ENCODE results near the gene FAR1.

FAR1 gene

DNA sequence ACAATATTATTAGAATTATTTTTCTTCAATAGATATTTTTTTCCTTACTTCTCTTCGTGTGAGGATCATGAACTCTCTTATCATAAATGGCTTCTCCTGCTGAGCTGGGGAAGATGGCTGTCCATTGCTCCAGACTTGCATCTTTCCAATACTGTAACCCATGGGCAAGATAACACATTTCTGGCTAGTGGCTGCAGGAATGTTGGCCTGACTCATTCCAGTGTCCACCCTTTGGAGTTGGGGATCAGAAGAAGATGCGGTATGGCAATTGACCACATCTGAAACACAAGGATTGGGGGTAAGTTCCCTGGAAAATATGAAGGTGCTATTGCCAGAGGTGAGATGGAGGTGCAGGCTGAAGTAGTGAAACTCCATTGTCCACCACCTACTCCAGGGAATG lies 92.8 kb downstream of the FAR1 start:
- H3K4me2 ChIP-seq (ENCODE audit: low read length): no peak overlapping the region
- no peaks in the 10 kb centered on the region for H3K36me3 ChIP-seq (ENCODE audit: control insufficient read depth, low read length)
- TF ChIP-seq, protein P1, sequence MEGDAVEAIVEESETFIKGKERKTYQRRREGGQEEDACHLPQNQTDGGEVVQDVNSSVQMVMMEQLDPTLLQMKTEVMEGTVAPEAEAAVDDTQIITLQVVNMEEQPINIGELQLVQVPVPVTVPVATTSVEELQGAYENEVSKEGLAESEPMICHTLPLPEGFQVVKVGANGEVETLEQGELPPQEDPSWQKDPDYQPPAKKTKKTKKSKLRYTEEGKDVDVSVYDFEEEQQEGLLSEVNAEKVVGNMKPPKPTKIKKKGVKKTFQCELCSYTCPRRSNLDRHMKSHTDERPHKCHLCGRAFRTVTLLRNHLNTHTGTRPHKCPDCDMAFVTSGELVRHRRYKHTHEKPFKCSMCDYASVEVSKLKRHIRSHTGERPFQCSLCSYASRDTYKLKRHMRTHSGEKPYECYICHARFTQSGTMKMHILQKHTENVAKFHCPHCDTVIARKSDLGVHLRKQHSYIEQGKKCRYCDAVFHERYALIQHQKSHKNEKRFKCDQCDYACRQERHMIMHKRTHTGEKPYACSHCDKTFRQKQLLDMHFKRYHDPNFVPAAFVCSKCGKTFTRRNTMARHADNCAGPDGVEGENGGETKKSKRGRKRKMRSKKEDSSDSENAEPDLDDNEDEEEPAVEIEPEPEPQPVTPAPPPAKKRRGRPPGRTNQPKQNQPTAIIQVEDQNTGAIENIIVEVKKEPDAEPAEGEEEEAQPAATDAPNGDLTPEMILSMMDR (IDR thresholded peaks at IDR 0.05; ENCODE audit: low read depth, low read length, poor library complexity, severe bottlenecking): no peak
- TF ChIP-seq EZH2phosphoT487 (IDR thresholded peaks at IDR 0.05; ENCODE audit: borderline replicate concordance, low read length): no peak
- no peaks in the 10 kb centered on the region for H3K4me1 ChIP-seq (ENCODE audit: control insufficient read depth, low read length)
- H3K9me2 ChIP-seq (replicated peaks; ENCODE audit: control insufficient read depth, low read length): no peaks in the 10 kb centered on the region
- no peaks in the 10 kb centered on the region for H3F3A ChIP-seq (ENCODE audit: control insufficient read depth, insufficient read depth)
- H3K27me3 ChIP-seq (ENCODE audit: control insufficient read depth, low read length): no peaks in the 10 kb centered on the region
- H3K27ac ChIP-seq (ENCODE audit: low read depth, low read length): no peak overlapping the region
- no peaks in the 10 kb centered on the region for H3K79me2 ChIP-seq (ENCODE audit: control insufficient read depth, low read length)
- H4K20me1 ChIP-seq (ENCODE audit: control insufficient read depth, insufficient read depth, low read depth, low read length): no peaks in the 10 kb centered on the region
- no peaks in the 10 kb centered on the region for H3K9me3 ChIP-seq (ENCODE audit: control insufficient read depth, insufficient read depth, low read length)
- no peak overlapping the region for H3K4me3 ChIP-seq (ENCODE audit: low read length)

DNA sequence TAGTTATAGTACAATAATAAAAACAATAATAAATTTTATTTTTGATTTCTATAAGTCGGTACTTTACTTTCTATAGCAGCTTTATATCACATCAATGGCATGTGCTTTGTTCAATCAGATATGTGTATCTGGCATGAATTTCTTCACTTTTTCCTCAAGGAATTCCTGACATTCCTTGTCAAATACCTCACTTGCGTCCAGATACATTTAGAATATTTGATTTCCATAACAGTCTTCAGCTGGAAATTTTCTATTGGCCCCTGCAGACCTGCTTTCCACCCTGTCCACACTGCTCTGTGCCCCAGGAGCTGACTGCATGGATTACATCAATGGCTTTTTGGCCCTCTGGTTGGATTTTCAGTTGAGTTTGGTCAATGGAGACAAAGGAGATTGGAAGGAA lies 93.2 kb downstream of the FAR1 start:
- no peaks in the 10 kb centered on the region for H3K4me1 ChIP-seq (ENCODE audit: control insufficient read depth, low read length)
- no peak overlapping the region for H3K4me3 ChIP-seq (ENCODE audit: low read length)
- no peaks in the 10 kb centered on the region for H4K20me1 ChIP-seq (ENCODE audit: control insufficient read depth, insufficient read depth, low read depth, low read length)
- no peak overlapping the region for H3K4me2 ChIP-seq (ENCODE audit: low read length)
- H3K9me3 ChIP-seq (ENCODE audit: control insufficient read depth, insufficient read depth, low read length): no peaks in the 10 kb centered on the region
- no peaks in the 10 kb centered on the region for H3K36me3 ChIP-seq (ENCODE audit: control insufficient read depth, low read length)
- H3K79me2 ChIP-seq (ENCODE audit: control insufficient read depth, low read length): no peaks in the 10 kb centered on the region
- TF ChIP-seq, protein P1 (IDR thresholded peaks at IDR 0.05; ENCODE audit: low read depth, low read length, poor library complexity, severe bottlenecking): no peak
- TF ChIP-seq EZH2phosphoT487 (IDR thresholded peaks at IDR 0.05; ENCODE audit: borderline replicate concordance, low read length): no peak
- H3K9me2 ChIP-seq (replicated peaks; ENCODE audit: control insufficient read depth, low read length): no peaks in the 10 kb centered on the region
- no peaks in the 10 kb centered on the region for H3F3A ChIP-seq (ENCODE audit: control insufficient read depth, insufficient read depth)
- H3K27me3 ChIP-seq (ENCODE audit: control insufficient read depth, low read length): no peaks in the 10 kb centered on the region
- H3K27ac ChIP-seq (ENCODE audit: low read depth, low read length): no peak overlapping the region

DNA sequence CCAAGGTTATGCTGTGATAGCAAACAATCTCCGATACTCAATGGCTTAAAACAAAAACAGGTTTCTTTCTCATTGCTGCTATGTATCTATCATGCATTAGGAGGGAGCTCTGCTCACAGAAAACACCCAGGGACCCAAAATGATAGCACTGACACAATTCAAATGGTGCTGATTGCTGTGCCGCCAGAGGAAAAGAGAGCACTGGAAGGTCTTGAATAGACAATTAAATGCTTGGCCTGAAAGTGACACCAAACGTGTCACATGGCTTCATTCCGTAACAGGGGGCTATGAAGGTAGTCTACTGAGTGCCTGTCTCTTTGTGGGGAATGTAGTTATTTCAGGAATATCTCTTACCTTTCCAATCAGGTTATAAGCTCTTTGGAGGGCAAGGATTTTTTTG lies 94.2 kb downstream of the FAR1 start:
- Histone ChIP-seq H3K4me1 (ENCODE audit: control insufficient read depth, low read length) (no peaks in the 10 kb centered on the region), H3K4me3 (ENCODE audit: low read length) (no peak overlapping the region), H4K20me1 (ENCODE audit: control insufficient read depth, insufficient read depth, low read depth, low read length) (no peaks in the 10 kb centered on the region), H3K4me2 (ENCODE audit: low read length) (no peak overlapping the region), H3K9me3 (ENCODE audit: control insufficient read depth, insufficient read depth, low read length) (no peaks in the 10 kb centered on the region), H3K36me3 (ENCODE audit: control insufficient read depth, low read length) (no peaks in the 10 kb centered on the region), H3K27ac (ENCODE audit: low read depth, low read length) (no peak overlapping the region), H3F3A (ENCODE audit: control insufficient read depth, insufficient read depth) (no peaks in the 10 kb centered on the region), H3K27me3 (ENCODE audit: control insufficient read depth, low read length) (no peaks in the 10 kb centered on the region), H3K9me2 (replicated peaks; ENCODE audit: control insufficient read depth, low read length) (no peaks in the 10 kb centered on the region), H3K79me2 (ENCODE audit: control insufficient read depth, low read length) (no peaks in the 10 kb centered on the region)
- TF ChIP-seq, protein P1 (IDR thresholded peaks at IDR 0.05; ENCODE audit: low read depth, low read length, poor library complexity, severe bottlenecking): no peak
- TF ChIP-seq EZH2phosphoT487 (IDR thresholded peaks at IDR 0.05; ENCODE audit: borderline replicate concordance, low read length): no peak

DNA sequence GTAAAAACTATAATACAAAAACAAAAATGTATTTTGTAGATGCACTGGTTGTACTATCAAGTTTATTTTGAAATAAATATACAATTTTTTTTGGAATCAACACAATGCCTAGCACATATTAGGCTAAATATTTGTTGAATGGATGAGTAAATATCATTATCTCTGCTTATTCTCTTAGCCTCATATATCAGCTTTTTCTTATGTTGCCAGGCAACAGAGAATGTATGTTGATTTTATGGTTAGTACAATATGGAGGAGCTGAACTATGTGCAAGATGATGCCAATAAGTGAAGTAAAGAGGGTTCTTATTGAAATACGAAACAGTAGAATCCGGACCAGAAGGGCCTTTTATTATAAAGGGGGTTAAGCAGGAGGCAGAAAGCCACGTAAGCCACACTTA lies 94.9 kb downstream of the FAR1 start:
- Histone ChIP-seq H3K27me3 (ENCODE audit: control insufficient read depth, low read length) (no peaks in the 10 kb centered on the region), H3K4me3 (ENCODE audit: low read length) (no peak overlapping the region), H3K27ac (ENCODE audit: low read depth, low read length) (no peak overlapping the region), H3F3A (ENCODE audit: control insufficient read depth, insufficient read depth) (no peaks in the 10 kb centered on the region), H4K20me1 (ENCODE audit: control insufficient read depth, insufficient read depth, low read depth, low read length) (no peaks in the 10 kb centered on the region), H3K9me3 (ENCODE audit: control insufficient read depth, insufficient read depth, low read length) (no peaks in the 10 kb centered on the region), H3K4me2 (ENCODE audit: low read length) (no peak overlapping the region), H3K36me3 (ENCODE audit: control insufficient read depth, low read length) (no peaks in the 10 kb centered on the region), H3K4me1 (ENCODE audit: control insufficient read depth, low read length) (no peaks in the 10 kb centered on the region), H3K9me2 (replicated peaks; ENCODE audit: control insufficient read depth, low read length) (no peaks in the 10 kb centered on the region), H3K79me2 (ENCODE audit: control insufficient read depth, low read length) (no peaks in the 10 kb centered on the region)
- TF ChIP-seq EZH2phosphoT487 (IDR thresholded peaks at IDR 0.05; ENCODE audit: borderline replicate concordance, low read length): no peak
- TF ChIP-seq, protein P1 (IDR thresholded peaks at IDR 0.05; ENCODE audit: low read depth, low read length, poor library complexity, severe bottlenecking): no peak
